Activated naive CD8-positive, alpha-beta T cell treated with anti-CD3 and anti-CD28 coated beads, Interleukin-2, amount 50 U/mL, for 16 hours (primary cell): Measurements from ENCODE around the gene LDHB.
"Not testable (repeated sequence)": the region's sequence is repeated elsewhere in the genome, so short reads cannot be mapped to it uniquely, and the experiment has no call there.

Source experiments
- DNase-seq: peaks from one replicate; pipeline ENCODE4 v3.0.0-alpha.2; 2020; ENCODE audit warnings: low read depth, low spot score

Gene LDHB

DNA sequence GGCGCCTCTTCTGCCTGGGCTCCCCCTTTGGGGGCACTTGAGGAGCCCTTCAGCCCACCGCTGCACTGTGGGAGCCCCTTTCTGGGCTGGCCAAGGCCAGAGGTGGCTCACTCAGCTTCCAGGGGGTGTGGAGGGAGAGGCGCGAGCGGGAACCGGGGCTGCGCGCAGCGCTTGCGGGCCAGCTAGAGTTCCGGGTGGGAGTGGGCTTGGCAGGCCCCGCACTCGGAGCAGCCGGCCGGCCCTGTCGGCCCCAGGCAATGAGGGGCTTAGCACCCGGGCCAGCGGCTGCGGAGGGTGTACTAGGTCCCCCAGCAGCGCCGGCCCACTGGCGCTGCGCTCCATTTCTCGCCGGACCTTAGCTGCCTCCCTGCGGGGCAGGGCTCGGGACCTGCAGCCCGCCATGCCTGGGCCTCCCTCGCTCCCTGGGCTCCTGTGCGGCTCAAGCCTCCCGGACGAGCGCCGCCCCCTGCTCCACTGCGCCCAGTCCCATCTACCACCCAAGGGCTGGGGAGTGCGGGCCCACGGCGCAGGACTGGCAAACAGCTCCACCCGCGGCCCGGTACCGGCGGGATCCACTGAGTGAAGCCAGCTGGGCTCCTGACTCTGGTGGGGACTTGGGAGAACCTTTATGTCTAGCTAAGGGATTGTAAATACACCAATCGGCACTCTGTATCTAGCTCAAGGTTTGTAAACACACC, 3.9 kb upstream of the LDHB start:
- DNase-seq = not testable (repeated sequence)

DNA sequence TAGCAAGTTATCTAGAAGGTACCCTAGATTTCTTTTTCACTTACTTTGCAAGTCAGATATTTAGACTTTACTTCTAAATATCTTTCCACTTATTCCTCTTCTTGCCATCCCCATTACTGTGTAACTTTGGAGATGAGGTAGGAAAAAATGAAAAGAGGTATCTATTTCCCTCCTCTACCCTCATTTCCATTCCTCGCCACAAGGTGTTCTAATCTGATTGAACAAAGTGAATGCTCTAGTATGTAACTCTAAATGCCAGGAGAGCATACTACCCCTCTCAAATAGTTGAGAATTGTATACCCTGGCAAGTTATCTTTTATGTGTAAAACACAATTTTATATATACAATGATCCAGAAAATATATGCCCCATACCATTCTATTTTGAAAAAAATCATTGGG, 1.7 kb upstream of the LDHB start:
- DNase-seq = no peak

DNA sequence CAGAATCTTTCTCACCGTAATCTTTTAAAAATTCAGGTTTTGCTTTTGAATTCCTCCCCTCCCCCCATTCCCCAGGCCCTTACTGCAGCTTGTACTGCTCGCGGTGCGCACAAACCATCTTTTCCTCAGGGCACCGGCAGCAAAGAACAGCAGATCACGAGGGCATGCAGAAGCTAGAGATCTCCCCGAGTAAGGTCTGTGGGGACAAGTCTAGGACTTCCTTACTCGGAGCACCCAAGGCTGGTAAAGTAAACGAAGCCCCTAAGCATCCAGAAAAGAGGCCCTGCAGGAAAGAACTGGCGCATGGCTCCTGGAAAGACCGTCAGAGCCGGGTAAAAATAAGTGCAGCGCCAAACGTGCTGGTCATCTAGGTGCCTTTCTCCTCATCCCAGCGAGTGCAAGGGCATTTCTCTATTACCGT, 727 bp downstream of the LDHB start:
- DNase-seq = no peak

DNA sequence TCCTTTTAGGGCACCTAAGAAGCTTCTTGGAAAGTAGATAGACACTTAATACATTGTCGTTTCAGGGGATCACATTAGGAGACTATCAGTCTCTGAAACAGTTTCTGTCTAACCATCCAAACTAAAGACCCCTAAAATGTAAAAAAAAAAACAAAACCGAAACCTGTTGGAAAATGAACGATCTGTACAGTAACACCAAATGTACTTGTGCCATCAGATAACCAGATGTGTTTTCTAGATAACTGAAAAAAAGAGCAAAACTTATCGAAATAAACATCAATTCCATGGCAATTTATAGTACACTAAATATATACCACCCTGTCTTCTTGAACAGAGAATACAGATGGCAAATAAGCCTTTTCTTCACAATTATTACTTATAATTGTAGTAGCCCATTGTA, 2.1 kb downstream of the LDHB start:
- no peak for DNase-seq

DNA sequence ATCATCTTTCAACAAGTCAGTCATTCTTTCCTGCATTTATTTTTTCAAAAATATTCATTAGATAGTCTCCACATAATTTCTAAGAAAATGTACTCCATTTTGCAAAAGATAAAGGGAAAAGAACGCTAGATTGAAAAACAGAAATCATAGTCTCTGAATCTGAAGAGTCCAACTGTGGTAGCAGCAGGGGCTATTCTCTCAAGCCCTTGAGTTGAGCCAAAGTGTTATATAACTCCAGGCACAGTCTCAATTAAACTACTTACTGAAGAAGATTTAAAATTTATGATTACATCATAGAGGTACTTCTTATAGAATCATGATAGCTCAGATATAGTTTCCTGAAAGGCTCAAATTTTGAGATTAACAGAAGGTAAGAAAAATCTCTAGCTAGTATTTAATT, 5.8 kb downstream of the LDHB start:
- DNase-seq = no peak

DNA sequence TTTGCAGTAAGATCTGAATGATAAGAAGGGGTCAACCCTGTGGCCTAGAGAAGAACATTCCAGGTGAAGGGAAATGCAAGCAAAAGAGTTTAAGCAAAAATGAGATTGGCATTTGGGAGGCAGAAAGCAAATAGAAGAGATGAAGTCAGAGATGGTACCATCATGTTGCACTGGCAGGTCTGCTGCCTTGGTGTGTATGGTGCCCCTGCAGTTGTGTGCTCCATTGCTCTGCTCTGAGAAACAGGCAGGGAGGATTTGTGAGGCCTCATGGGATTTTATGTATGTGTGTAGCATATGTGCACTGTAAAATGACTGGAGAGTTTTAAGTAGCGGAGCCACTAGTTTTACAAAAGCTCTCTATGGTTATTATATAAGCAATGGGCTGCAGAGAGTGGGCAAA, 6.6 kb downstream of the LDHB start:
- DNase-seq = no peak

DNA sequence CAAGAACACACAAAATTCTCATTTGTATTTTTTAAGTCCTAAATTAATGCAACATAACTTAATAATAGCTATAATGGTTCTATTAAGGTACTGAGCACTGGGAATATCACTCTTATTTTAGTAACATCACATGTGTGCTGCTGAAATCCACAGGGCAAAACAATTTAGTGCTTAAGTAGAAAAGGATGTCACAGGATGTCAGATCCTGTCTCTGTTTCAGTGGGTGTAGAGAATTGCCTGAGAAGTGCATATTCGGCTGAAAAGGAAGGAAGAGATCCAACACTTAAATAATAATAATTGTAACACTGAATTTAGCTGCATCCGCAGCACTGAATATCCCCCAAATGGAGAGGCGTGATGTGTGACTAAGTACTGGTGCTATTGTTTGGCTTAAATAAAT, 8.6 kb downstream of the LDHB start:
- no peak for DNase-seq

DNA sequence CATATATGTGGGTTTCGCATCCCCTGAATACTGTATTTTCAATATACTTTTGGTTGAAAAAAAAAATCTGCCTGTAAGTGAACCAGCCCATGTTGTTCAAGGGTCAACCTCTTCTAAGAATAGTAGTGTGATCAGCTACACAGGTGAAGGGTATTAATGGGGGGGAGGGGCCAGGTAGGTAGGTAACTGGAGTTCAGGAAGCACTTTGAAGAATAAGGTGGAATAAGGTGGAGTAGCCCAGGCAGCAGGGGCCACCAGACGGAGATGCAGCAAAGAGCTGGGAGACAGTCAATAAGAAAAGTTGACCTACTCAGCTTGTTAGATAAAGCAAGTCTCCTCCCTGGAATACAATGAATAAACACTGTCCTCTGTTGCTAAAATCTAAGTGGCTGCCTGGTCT, 9.3 kb downstream of the LDHB start:
- DNase-seq = no peak

DNA sequence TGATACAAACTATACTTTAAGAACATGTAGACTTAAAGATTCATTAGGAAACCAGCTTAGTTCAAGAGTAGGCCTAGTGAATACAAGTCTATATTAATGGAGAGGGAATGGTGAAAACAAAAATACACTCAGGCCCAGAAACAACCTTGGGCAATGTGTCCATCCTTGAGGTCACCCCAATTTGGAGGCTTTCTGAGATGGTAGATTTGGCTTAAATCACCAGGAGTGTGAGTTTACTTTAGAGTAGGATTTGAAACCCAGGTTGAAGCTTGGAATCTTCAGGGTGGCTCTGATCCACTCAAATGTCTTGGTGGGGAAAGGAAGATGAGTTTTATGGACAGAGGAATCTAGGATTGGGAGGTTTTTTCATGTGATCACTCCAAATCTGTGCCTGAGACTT, 10.5 kb downstream of the LDHB start:
- DNase-seq = no peak

DNA sequence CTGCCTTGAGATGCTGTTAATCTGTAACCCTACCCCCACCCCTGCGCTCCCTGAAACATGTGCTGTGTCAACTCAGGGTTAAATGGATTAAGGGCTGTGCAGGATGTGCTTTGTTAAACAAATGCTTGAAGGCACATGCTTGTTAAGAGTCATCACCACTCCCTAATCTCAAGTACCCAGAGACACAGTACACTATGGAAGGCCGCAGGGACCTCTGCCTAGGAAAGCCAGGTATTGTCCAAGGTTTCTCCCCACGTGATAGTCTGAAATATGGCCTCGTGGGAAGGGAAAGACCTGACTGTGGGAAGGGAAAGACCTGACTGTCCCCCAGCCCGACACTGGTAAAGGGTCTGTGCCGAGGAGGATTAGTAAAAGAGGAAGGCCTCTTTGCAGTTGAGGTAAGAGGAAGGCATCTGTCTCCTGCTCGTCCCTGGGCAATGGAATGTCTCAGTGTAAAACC, 12.6 kb downstream of the LDHB start:
- not testable (repeated sequence) for DNase-seq

DNA sequence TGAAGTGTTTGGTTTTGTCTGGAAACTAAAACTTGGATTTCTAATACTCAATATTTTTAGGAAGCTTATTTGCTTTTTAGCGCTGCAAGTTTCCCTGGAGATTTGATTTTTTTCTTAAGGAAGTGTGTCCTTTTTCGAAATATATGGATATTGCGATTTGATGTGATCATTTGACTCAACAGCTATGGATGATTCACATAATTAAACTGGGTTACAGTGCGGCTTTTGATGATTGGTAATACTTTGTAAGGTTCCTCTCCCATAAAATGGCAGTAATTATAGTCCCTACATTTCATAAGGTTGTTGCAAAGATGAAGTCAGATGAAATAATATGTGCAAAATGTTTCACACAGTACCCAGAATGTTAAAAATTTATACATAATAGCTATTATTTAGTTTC, 13.1 kb downstream of the LDHB start:
- no peak for DNase-seq

DNA sequence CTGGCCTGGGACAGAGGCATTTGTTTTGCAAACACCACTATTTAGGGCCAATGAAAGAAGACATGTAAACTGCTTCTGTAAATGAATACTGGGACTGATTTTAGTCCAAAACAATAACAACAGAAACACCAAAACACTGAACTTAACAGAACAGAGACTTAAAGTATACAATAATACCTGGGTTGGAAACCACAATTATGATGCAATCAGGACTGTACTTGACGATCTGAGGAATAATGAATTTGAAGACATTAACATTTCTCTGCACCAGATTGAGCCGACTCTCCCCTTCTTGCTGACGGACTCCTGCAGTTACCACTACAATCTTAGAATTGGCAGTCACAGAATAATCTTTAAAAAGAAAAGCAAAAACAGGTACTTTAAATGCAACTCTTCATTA, 13.9 kb downstream of the LDHB start:
- no peak for DNase-seq

DNA sequence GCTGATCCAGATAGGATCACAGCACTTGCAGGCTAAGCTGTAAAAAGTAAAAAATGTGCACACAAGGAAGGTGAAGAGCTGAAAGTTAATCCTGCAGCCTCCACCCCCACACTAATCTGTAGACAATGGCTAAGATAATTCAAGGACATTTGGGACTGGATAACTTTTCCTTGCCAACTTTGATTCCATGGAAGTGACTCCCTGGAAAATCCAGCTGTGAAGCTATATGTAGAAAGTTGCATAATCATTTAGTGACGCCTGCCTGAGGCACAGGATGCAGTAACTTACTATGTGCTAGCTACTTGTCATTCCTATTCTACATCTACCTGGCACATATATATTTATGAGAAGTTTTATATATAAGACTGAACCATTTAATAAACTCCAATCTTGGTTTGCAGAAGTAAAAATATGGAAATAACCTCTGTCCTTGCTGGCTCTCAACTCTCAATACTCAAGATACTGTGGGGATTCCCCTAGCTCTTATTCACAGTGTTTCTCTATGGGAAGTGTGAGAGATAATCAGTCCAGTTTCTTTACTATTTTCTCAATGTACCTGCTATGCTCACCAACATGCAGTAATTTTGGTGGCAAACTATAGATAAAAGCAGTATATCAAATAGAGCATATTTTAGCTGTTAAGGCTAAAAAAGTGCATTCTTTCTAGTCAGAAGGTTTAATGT, 14.8 kb downstream of the LDHB start:
- no peak for DNase-seq

DNA sequence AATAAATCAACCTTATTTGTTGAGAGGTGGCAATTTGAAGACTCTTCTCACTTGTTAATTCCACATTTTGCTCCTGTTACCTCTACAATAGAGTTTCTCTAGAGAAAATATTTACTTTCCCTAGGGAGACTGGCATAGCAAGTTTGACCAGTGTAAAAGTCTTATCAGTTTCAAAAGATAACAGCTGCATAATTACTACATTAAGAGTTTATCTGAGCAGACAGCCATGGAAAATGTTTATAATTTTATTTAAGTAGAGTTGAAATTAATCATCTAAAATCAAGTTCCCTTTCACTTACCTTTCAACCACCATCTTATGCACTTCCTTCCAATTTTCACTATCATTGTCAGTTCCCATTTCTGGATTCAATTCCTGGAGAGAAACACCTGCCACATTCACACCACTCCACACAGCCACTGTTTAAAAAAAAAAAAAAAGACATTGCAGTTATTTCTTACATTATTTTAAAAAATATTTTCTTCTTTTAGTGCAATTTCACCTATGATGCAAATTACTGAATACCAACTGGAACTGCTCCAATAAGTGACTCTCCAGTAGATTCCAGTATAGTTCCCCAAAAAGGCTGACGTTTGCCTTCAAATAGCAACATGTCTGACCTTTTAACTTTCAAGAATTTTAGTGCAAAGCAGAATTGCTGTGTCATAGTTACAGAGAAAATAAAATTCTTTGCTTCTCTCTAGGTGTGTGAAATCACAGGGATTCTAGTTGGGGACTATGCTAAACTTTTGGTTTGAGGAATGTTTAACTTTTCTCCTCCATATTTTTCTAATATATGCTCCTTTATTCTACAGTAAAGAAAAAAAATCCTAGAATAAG, 19.4 kb downstream of the LDHB start:
- no peak for DNase-seq

DNA sequence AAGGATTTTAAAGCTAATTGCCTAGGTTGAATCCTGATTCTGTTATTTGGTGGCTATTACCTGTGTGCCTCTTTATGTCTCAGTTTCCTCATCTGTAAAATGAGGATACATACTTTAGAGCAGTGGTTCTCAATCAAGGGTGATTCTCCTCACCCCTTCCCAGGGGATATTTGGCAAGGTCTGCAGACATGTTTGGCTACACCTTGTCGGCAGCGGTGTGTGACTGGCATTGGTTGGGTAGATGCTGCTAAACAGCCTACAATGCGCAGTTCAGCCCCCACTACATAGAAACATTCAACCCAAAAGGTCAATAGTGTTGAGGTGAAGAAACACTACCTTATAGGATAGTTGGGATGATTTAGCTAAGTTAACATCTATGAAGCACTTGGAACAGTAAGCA, 23.4 kb downstream of the LDHB start:
- no peak for DNase-seq

DNA sequence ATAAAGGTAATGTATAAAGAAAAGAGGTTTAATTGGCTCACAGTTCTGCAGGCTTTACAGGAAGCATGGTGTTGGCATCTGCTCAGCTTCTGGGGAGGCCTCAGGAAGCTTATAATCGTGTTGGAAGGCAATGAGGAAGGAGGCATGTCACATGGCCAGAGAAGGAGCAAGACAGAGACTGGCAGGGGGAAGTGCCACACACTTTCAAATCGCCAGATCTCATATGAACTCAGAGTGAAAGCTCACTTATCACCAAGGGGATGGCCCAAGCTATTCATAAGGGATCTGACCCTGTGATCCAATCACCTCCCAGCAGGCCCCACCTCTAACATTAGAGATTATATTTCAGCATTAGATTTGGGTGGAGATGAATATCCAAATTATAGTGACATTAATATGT, 26.3 kb downstream of the LDHB start:
- DNase-seq = no peak

DNA sequence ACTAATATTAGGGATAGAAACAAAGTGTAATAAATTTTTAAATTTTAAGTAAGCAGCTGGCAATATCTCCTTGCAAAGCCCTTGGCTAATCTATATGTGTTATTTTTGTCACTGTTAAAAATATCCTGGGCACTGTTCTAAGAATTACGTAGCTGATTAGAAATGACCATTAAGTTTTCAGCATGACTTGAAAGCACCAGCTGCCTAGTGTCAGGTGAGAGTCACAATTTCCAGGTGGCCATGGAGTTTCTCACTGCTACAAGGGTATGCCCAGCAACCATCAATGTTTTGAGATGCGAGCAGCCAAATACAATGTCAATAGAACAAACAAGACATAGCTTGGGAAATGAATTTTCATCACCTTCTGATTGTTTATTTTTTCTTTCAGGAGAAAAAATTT, 29.7 kb downstream of the LDHB start:
- no peak for DNase-seq

DNA sequence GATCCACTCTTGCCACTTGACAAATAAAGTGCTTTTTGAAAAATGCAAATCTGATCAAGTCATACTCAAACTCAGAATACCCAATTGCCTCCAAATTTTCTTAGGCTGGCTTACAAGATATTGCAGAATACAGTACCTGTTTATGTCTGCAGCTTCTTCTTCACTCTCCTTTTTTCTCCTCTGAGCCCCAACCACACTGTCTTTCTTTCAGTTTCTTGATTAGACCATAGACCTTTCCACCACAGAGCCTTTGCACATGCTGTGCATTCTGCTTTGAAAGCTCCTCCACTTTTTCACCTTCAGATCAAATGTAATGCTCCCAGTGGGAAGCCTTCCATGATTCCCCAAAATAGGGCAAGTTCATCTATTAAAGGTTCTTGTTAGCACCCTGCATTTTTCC, 39.1 kb downstream of the LDHB start:
- no peak for DNase-seq

DNA sequence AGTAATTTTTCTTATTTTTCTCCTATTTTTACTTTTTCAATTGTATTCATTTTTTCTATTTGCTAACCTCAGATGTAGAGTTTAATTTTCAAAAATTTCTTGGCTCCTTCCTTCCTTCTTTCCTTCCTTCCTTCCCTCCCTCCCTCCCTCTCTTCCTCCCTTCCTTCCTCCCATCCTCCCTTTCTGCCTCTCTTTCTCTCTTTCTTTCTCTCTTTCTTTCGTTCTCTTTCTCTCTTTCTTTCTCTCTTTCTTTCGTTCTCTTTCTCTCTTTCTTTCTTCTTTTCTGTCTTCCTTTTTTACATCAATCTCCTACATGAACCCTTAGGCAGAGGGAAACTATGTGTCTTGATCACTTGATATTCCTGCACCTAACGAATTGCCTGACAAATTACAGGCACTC, 40.6 kb downstream of the LDHB start:
- DNase-seq = no peak

DNA sequence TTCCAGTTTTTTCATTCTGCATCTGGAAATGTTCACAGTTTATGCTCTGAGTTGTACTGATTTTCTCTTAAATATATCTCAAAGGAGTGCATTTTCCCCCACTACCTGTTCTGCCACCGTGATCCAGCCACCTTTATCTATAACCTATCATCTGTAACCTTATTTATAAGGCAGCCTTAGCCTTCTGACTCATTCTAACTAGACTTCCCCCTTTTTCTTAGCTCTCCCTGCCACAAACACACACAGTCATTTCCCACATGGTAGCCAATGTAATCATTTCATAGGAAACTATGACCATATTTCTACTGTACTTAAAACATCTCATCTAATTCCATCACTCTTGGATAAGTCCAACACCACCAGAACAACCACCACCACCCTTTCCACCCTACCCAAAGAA, 42.2 kb downstream of the LDHB start:
- no peak for DNase-seq

DNA sequence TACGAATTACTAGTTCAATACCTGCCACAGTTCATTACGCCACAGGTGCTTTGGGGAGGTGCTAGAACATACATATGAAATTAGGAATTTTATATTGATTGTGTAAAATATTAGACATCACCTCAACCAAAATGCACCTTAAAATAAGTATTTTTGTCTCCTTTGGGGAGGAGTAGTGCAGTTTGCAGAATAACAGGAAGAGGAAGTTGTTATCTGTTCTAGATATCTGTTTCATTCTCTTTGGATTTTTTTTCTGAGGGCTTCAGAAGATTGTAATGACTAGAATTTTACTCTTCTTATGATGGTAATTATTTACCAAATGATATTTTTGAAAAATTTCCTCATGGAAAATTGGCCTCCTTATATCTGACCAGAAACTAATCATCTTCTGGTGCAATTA, 43.1 kb downstream of the LDHB start:
- DNase-seq = no peak

DNA sequence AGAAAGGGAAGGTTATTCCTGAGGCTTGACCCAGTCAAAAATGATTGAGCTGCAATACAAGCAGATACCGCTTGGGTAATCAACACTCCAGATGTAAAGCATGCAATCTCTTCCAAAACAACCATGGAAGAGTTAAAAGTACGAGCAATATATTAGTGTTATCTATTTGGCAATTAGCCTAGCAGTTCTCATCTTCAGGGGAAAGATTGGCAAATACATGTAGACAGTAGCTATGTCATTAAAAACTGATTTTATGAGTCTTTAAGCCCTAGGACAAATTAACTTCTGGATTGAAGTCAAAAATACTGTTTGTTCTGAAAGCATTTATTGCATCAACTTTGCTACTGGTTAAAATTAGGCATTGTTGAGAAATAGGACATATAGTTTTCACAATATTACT, 43.7 kb downstream of the LDHB start:
- no peak for DNase-seq

DNA sequence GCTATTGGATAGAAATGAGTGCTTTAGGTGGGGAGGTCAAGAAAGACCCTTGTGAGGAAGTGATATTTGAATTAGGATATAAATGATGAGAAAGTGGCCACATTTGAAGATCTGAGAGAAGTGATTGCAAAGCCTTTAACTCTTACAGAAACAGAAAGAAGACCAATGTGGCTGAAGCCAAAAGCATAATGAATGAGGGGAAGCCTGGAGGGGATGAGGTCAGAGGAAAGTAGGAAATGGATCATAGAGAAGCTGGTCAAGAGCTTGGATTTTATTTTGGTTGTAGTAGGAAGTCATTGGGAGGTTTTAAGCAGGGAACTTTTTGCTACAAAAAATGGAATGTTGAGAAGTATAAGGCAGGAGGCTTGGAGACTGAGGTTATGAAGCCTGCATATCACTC, 49.4 kb downstream of the LDHB start:
- no peak for DNase-seq
